Parathyroid adenoma (tissue), 2 donors: ENCODE measurements around the gene PLXNA2.

Experiments used
- H2AFZ ChIP-seq: fragments of 300-600 bp; sonication (generic); one replicate; pipeline ENCODE4 v1.7.0; 2017; ENCODE audit warnings: antibody characterized with exemption, mild to moderate bottlenecking
- H3K27ac ChIP-seq: fragments of 300-600 bp; sonication (generic); one replicate; pipeline ENCODE4 v1.7.0; 2017
- H3K27me3 ChIP-seq: fragments of 300-600 bp; sonication (generic); one replicate; pipeline ENCODE4 v1.7.0; 2017; ENCODE audit warnings: low read length; ENCODE audit not compliant: control insufficient read depth, insufficient read depth
- H3K36me3 ChIP-seq: fragments of 300-600 bp; sonication (generic); one replicate; pipeline ENCODE4 v1.7.0; 2017; ENCODE audit warnings: low read length; ENCODE audit not compliant: control insufficient read depth, insufficient read depth
- H3K4me1 ChIP-seq: fragments of 300-600 bp; sonication (generic); one replicate; pipeline ENCODE4 v1.7.0; 2017; ENCODE audit warnings: control low read depth
- H3K4me2 ChIP-seq: fragments of 300-600 bp; sonication (generic); one replicate; pipeline ENCODE4 v1.7.0; 2017; ENCODE audit warnings: low read length
- H3K4me3 ChIP-seq: fragments of 300-600 bp; sonication (generic); one replicate; pipeline ENCODE4 v1.7.0; 2017; ENCODE audit warnings: low read depth, low read length
- H3K79me2 ChIP-seq: fragments of 300-600 bp; sonication (generic); one replicate; pipeline ENCODE4 v1.7.0; 2017; ENCODE audit warnings: control low read depth
- H3K9ac ChIP-seq: fragments of 300-600 bp; sonication (generic); one replicate; pipeline ENCODE4 v1.7.0; 2017; ENCODE audit warnings: mild to moderate bottlenecking
- H3K9me3 ChIP-seq: fragments of 300-600 bp; sonication (generic); one replicate; pipeline ENCODE4 v1.7.0; 2017; ENCODE audit warnings: low read length; ENCODE audit not compliant: control insufficient read depth
- CTCF ChIP-seq: fragments of 300-600 bp; sonication (generic); IDR thresholded peaks from one replicate; pipeline ENCODE4 v1.7.0; 2017; ENCODE audit warnings: antibody characterized with exemption, mild to moderate bottlenecking
- donor health status: primary hyperparathyroidism.

The PLXNA2 gene

GRCh38 chr1:207992677-207993236 is 251.4 kb downstream of the PLXNA2 start:
- Histone ChIP-seq H3K27ac (no peak overlapping the region), H3K9ac (no peak overlapping the region), H3K9me3 (peaks cover 4% of the 10 kb centered on the region), H2AFZ (no peak overlapping the region), H3K36me3 (no peaks in the 10 kb centered on the region), H3K4me2 (no peak overlapping the region), H3K79me2 (no peaks in the 10 kb centered on the region), H3K4me3 (no peak overlapping the region), H3K4me1 (no peaks in the 10 kb centered on the region), H3K27me3 (no peaks in the 10 kb centered on the region)
- no peak for TF ChIP-seq CTCF

- no peaks in the 10 kb centered on the region for H3K79me2 ChIP-seq
- H3K4me1 ChIP-seq: no peaks in the 10 kb centered on the region
- H3K4me2 ChIP-seq: no peak overlapping the region
- H2AFZ ChIP-seq: no peak overlapping the region
- no peak for TF ChIP-seq CTCF
- no peak overlapping the region for H3K4me3 ChIP-seq
- no peak overlapping the region for H3K27ac ChIP-seq
- peaks cover 4% of the 10 kb centered on the region for H3K9me3 ChIP-seq
- H3K9ac ChIP-seq: no peak overlapping the region
- H3K27me3 ChIP-seq: no peaks in the 10 kb centered on the region
- no peaks in the 10 kb centered on the region for H3K36me3 ChIP-seq
Measured at GRCh38 chr1:207991583-207992026, 252.6 kb downstream of the PLXNA2 start.

GRCh38 chr1:207990876-207991582 is 253.2 kb downstream of the PLXNA2 start:
- H2AFZ ChIP-seq: no peak overlapping the region
- no peaks in the 10 kb centered on the region for H3K36me3 ChIP-seq
- H3K9ac ChIP-seq: no peak overlapping the region
- H3K4me1 ChIP-seq: no peaks in the 10 kb centered on the region
- H3K9me3 ChIP-seq: peaks cover 4% of the 10 kb centered on the region
- no peaks in the 10 kb centered on the region for H3K79me2 ChIP-seq
- H3K27ac ChIP-seq: no peak overlapping the region
- TF ChIP-seq CTCF: no peak
- no peaks in the 10 kb centered on the region for H3K27me3 ChIP-seq
- H3K4me2 ChIP-seq: no peak overlapping the region
- H3K4me3 ChIP-seq: no peak overlapping the region

GRCh38 chr1:207990455-207990854 is 253.7 kb downstream of the PLXNA2 start:
- TF ChIP-seq CTCF: no peak
- no peak overlapping the region for H3K27ac ChIP-seq
- no peaks in the 10 kb centered on the region for H3K36me3 ChIP-seq
- no peaks in the 10 kb centered on the region for H3K4me1 ChIP-seq
- no peak overlapping the region for H3K4me2 ChIP-seq
- H2AFZ ChIP-seq: no peak overlapping the region
- no peak overlapping the region for H3K9ac ChIP-seq
- no peak overlapping the region for H3K4me3 ChIP-seq
- H3K27me3 ChIP-seq: no peaks in the 10 kb centered on the region
- peaks cover 4% of the 10 kb centered on the region for H3K9me3 ChIP-seq
- H3K79me2 ChIP-seq: no peaks in the 10 kb centered on the region
